BLaER1 (cell line): ENCODE results near the gene SLC38A3.
A peak's percentile ranks its signal among the peaks of the same experiment; 100 is the strongest.

Experiments used
- H3K27ac ChIP-seq: shearing (Covaris generic); formaldehyde crosslinking; 2 replicates; pipeline ENCODE4 v1.8.1; 2022
- H3K27me3 ChIP-seq: shearing (Covaris generic); formaldehyde crosslinking; 2 replicates; pipeline ENCODE4 v1.8.1; 2022
- H3K36me3 ChIP-seq: shearing (Covaris generic); formaldehyde crosslinking; 2 replicates; pipeline ENCODE4 v1.8.1; 2022
- H3K4me1 ChIP-seq: shearing (Covaris generic); formaldehyde crosslinking; 2 replicates; pipeline ENCODE4 v1.8.1; 2022
- H3K4me2 ChIP-seq: shearing (Covaris generic); formaldehyde crosslinking; 2 replicates; pipeline ENCODE4 v1.8.1; 2022
- H3K4me3 ChIP-seq: shearing (Covaris generic); formaldehyde crosslinking; 2 replicates; pipeline ENCODE4 v1.8.1; 2022
- H3K9ac ChIP-seq: shearing (Covaris generic); formaldehyde crosslinking; 2 replicates; pipeline ENCODE4 v1.8.1; 2022
- H3K9me3 ChIP-seq: shearing (Covaris generic); formaldehyde crosslinking; 2 replicates; pipeline ENCODE4 v1.8.1; 2022
- H4K20me1 ChIP-seq: shearing (Covaris generic); formaldehyde crosslinking; 2 replicates; pipeline ENCODE4 v1.8.1; 2022
- Cebpa-rat ChIP-seq: shearing (Covaris generic); IDR thresholded peaks from 2 replicates; pipeline ENCODE4 v1.8.1; 2022

SLC38A3 gene

GRCh38 chr3:50215529-50215928, 10.5 kb downstream of the SLC38A3 start:
- H3K4me3 ChIP-seq = no peak overlapping the region
- no peaks in the 10 kb centered on the region for H3K36me3 ChIP-seq
- no peak overlapping the region for H3K27ac ChIP-seq
- no peak overlapping the region for H3K9ac ChIP-seq
- H3K4me2 ChIP-seq = no peak overlapping the region
- no peaks in the 10 kb centered on the region for H4K20me1 ChIP-seq
- H3K9me3 ChIP-seq = no peaks in the 10 kb centered on the region
- peaks cover 18% of the 10 kb centered on the region for H3K4me1 ChIP-seq
- H3K27me3 ChIP-seq = no peaks in the 10 kb centered on the region
- no peak for TF ChIP-seq Cebpa-rat

- Histone ChIP-seq H3K27me3 (no peaks in the 10 kb centered on the region), H3K9me3 (no peaks in the 10 kb centered on the region), H3K27ac (no peak overlapping the region), H3K4me3 (no peak overlapping the region), H4K20me1 (no peaks in the 10 kb centered on the region), H3K4me1 (peaks cover 11% of the 10 kb centered on the region), H3K36me3 (no peaks in the 10 kb centered on the region), H3K9ac (no peak overlapping the region), H3K4me2 (no peak overlapping the region)
- no peak for TF ChIP-seq Cebpa-rat
Measured at GRCh38 chr3:50217681-50218080, 12.6 kb downstream of the SLC38A3 start.

- H3K4me3 ChIP-seq = no peak overlapping the region
- no peaks in the 10 kb centered on the region for H3K36me3 ChIP-seq
- no peak for TF ChIP-seq Cebpa-rat
- H3K27ac ChIP-seq = no peak overlapping the region
- no peak overlapping the region for H3K4me2 ChIP-seq
- H3K4me1 ChIP-seq = peaks cover 5% of the 10 kb centered on the region
- no peaks in the 10 kb centered on the region for H3K9me3 ChIP-seq
- no peak overlapping the region for H3K9ac ChIP-seq
- H4K20me1 ChIP-seq = no peaks in the 10 kb centered on the region
- H3K27me3 ChIP-seq = no peaks in the 10 kb centered on the region
Measured at GRCh38 chr3:50218448-50218847, 13.4 kb downstream of the SLC38A3 start.

- no peak overlapping the region for H3K27ac ChIP-seq
- H3K9me3 ChIP-seq = no peaks in the 10 kb centered on the region
- peaks cover 7% of the 10 kb centered on the region; the same call in 1 of the 2 replicates for H3K27me3 ChIP-seq
- no peak overlapping the region for H3K4me3 ChIP-seq
- no peaks in the 10 kb centered on the region for H3K4me1 ChIP-seq
- no peaks in the 10 kb centered on the region for H3K36me3 ChIP-seq
- no peaks in the 10 kb centered on the region for H4K20me1 ChIP-seq
- H3K9ac ChIP-seq = no peak overlapping the region
- no peak for TF ChIP-seq Cebpa-rat
- no peak overlapping the region for H3K4me2 ChIP-seq
Measured at GRCh38 chr3:50219285-50219684, 14.2 kb downstream of the SLC38A3 start.

- H3K9me3 ChIP-seq = no peaks in the 10 kb centered on the region
- peaks cover 10% of the 10 kb centered on the region; the same call in 1 of the 2 replicates for H3K27me3 ChIP-seq
- no peaks in the 10 kb centered on the region for H4K20me1 ChIP-seq
- H3K9ac ChIP-seq = no peak overlapping the region
- H3K4me2 ChIP-seq = no peak overlapping the region
- no peak overlapping the region for H3K27ac ChIP-seq
- no peaks in the 10 kb centered on the region for H3K36me3 ChIP-seq
- TF ChIP-seq Cebpa-rat = no peak
- no peaks in the 10 kb centered on the region for H3K4me1 ChIP-seq
- no peak overlapping the region for H3K4me3 ChIP-seq
Measured at GRCh38 chr3:50220109-50220508, 15.0 kb downstream of the SLC38A3 start.

GRCh38 chr3:50221051-50221410, 16.0 kb downstream of the SLC38A3 start:
- no peaks in the 10 kb centered on the region for H3K36me3 ChIP-seq
- H3K4me3 ChIP-seq = no peak overlapping the region
- H3K27ac ChIP-seq = no peak overlapping the region
- no peak overlapping the region for H3K4me2 ChIP-seq
- H3K27me3 ChIP-seq = peaks cover 10% of the 10 kb centered on the region; the same call in 1 of the 2 replicates
- no peaks in the 10 kb centered on the region for H3K9me3 ChIP-seq
- TF ChIP-seq Cebpa-rat = no peak
- no peaks in the 10 kb centered on the region for H4K20me1 ChIP-seq
- no peak overlapping the region for H3K9ac ChIP-seq
- peaks cover 6% of the 10 kb centered on the region; the same call in 1 of the 2 replicates for H3K4me1 ChIP-seq

- Histone ChIP-seq H3K27me3 (peaks cover 10% of the 10 kb centered on the region; the same call in 1 of the 2 replicates), H3K4me3 (no peak overlapping the region), H4K20me1 (no peaks in the 10 kb centered on the region), H3K27ac (no peak overlapping the region), H3K36me3 (no peaks in the 10 kb centered on the region), H3K9me3 (no peaks in the 10 kb centered on the region), H3K4me1 (peaks cover 6% of the 10 kb centered on the region; the same call in 1 of the 2 replicates), H3K4me2 (no peak overlapping the region), H3K9ac (no peak overlapping the region)
- no peak for TF ChIP-seq Cebpa-rat
Measured at GRCh38 chr3:50221411-50222168, 16.5 kb downstream of the SLC38A3 start.

- Histone ChIP-seq H3K4me1 (peaks cover 6% of the 10 kb centered on the region; the same call in 1 of the 2 replicates), H3K9ac (no peak overlapping the region), H3K36me3 (no peaks in the 10 kb centered on the region), H3K4me3 (no peak overlapping the region), H3K4me2 (no peak overlapping the region), H3K27ac (no peak overlapping the region), H3K27me3 (peaks cover 10% of the 10 kb centered on the region; the same call in 1 of the 2 replicates), H4K20me1 (no peaks in the 10 kb centered on the region), H3K9me3 (no peaks in the 10 kb centered on the region)
- no peak for TF ChIP-seq Cebpa-rat
Measured at GRCh38 chr3:50222169-50222528, 17.1 kb downstream of the SLC38A3 start.

GRCh38 chr3:50224639-50225038, 19.6 kb downstream of the SLC38A3 start:
- Histone ChIP-seq H3K27ac (no peak overlapping the region), H4K20me1 (no peaks in the 10 kb centered on the region), H3K4me1 (peaks cover 26% of the 10 kb centered on the region), H3K4me2 (no peak overlapping the region), H3K36me3 (no peaks in the 10 kb centered on the region), H3K4me3 (no peak overlapping the region), H3K9ac (no peak overlapping the region), H3K9me3 (no peaks in the 10 kb centered on the region), H3K27me3 (peaks cover 10% of the 10 kb centered on the region; the same call in 1 of the 2 replicates)
- no peak for TF ChIP-seq Cebpa-rat

- Histone ChIP-seq H3K36me3 (no peaks in the 10 kb centered on the region), H3K4me3 (peak overlapping the region; percentile 79), H3K27me3 (peaks cover 10% of the 10 kb centered on the region; the same call in 1 of the 2 replicates), H3K4me1 (peaks cover 34% of the 10 kb centered on the region), H3K4me2 (peak overlapping the region; percentile 88), H3K27ac (peak overlapping the region; percentile 74; the same call in 1 of the 2 replicates), H3K9me3 (no peaks in the 10 kb centered on the region), H3K9ac (peak overlapping the region; percentile 79; the same call in 1 of the 2 replicates), H4K20me1 (no peaks in the 10 kb centered on the region)
- TF ChIP-seq Cebpa-rat = no peak
Measured at GRCh38 chr3:50226888-50227389, 21.9 kb downstream of the SLC38A3 start.
